ENCODE results near the gene PRDM15. TPM values are rescaled to one million over a fixed set of nuclear protein-coding genes. Genes with fewer than 3 reads are reported as not detected.

Gene PRDM15
- total RNA-seq, 1 experiment from 2014 or later: 8.0 TPM

- DNase-seq (ENCODE audit: low read depth): peak; percentile 16
These were observed 6.3 kb upstream of the PRDM15 start for GRCh38 chr21:41885341-41886024.

DNA sequence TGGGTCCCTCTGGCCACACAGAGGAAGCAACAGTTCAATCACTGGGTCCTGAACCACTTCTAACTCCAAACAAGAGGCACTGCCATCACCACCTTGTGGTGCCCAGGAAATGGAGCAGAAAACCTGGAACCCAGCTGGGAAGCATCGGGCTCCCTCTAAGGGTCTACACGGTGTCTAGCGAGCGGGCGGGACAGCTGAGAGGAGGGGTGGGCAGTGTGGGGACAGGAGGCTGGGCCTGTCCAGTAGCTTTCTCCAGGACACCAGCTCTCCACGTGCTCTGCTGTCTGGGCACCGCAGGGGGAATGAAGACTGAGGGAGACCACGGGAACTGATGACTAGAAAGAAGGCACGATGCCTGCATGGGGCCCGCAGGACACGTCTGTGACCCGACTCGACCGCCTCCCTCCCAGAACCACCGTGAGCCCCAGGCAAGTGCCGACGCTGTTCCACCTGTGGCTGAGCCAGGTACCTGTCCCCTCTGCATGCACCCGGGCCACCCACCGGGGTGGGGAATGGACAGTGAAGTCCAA is 5.4 kb upstream of the PRDM15 start:
- no peak for DNase-seq (ENCODE audit: low read depth)

DNA sequence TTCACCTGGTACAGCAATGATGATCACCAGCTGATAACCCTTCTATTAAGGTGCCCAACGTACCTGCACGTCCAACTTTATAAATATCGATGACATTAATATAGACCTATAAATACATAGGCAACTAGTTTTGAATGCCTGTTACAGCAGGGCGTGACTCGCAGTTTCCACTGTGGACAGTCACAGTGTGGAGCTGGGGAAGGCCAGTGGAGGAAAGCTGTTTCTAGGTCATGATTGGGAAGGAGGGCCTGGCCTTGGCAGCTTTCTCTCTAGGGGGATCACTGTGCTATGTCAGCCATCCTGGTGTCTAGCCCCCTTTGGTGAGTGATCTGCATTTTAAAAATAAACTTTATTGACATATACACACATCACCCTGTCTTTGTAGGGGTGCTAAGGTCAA is 4.4 kb upstream of the PRDM15 start:
- DNase-seq (ENCODE audit: low read depth): peak; percentile 20

- DNase-seq (ENCODE audit: low read depth): no peak
These were observed 1.9 kb upstream of the PRDM15 start for GRCh38 chr21:41881051-41881450.

DNA sequence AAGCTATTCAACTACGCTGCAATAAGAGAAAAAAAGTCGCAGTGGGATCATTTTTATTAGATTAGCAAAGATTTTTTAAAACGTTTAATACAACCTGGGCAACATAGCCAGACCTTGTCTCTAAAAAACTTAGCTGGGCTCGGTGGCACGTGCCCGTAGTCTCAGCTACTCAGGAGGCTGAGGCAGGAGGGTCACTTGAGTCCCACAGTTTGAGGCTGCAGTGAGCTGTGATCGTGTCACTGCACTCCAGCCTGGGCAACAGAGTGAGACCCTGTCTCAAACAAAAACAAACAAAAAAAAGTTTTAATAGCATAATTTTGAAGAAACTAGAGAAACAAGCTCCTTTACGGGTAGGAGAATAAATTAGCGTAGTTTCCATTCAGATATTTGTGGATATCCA is 1.0 kb upstream of the PRDM15 start:
- DNase-seq (ENCODE audit: low read depth): no peak

GRCh38 chr21:41878831-41879189 is 334 bp downstream of the PRDM15 start:
- peak; percentile 78 for DNase-seq (ENCODE audit: low read depth)

DNA sequence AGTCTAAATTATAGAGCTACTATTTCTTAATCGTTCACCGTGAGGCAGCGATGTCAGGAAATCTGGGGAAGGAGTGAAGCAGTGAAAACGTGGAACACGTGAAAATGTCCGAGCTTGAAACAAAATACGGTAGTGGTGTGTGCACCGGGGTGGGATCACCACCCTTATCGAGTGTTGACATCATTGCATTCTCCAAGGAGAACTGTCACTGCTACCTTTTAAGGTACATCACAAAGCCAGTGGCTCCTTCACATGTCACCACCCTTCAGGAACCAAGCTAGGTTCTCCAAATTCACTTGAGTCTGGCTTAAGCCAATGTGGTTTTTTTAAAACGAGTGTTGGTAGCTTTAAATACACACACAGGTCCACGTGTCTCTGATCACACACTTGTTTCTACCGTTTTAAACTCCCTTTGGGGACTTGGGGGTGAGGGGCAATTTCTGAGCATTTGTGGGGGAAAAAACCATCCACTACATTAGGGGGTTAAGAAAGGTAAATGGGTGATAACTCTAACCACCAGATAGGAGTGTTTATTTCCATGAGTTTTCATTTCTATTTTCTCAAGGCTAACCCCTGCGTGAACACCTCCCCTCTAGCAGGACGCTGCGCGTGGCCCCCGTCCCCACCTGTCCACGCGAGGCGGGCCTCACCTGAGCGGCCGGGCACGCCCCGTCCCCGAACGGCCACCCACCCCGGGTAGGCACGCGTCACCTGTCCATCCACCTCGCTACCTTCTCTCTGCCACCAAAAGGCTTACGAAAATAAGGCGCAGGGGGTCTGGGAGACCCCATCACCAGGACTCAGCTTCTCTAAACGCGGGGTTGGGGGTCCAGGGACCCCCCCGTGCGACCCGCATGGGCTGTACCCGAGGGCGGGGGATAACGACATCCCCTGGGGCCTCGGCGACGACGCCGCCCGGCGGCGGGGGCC is 978 bp downstream of the PRDM15 start:
- peak; percentile 37 for DNase-seq (ENCODE audit: low read depth)

GRCh38 chr21:41876928-41877652 is 2.1 kb downstream of the PRDM15 start:
- no peak for DNase-seq (ENCODE audit: low read depth)

DNA sequence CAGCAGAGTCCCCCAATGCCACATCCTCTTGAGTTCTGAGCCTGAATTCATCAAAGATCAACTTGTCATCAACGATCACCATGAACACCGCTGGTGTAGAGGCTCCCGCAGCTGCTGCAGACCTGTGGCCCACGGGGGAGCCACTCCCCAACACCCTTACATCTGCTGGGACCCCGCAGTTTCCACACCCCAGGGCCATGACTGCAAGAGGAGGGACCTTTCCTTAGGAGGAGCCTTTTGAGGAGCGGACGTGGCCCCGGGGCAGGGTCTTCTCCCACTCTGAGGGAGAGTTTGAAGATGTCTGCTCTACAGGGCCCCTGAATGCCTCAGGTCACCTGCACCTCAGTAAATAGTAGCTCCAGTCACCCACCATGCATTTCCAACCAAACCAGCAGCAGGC is 2.7 kb downstream of the PRDM15 start:
- DNase-seq (ENCODE audit: low read depth): no peak

DNA sequence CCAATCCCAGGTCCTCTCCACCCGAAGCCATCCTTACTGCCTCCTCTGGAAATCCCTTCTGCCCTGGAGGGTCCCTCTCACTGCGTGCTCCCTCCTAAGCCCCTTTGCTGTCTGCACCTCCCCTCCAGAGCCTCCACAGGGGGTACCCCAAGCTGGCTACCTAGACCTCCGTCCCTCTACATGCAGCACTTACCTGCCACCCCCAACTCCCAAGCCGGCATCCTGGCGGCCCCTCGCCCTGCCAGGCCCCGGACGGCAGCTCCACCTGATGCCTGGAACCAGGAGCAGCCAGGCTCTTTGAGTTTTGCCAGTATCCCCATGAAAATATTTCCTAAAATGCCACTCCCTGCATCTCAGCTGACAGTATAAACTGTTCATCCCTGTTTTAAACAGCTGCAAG is 4.1 kb downstream of the PRDM15 start:
- no peak for DNase-seq (ENCODE audit: low read depth)

- no peak for DNase-seq (ENCODE audit: low read depth)
These were observed 4.5 kb downstream of the PRDM15 start for GRCh38 chr21:41874611-41875010.

DNA sequence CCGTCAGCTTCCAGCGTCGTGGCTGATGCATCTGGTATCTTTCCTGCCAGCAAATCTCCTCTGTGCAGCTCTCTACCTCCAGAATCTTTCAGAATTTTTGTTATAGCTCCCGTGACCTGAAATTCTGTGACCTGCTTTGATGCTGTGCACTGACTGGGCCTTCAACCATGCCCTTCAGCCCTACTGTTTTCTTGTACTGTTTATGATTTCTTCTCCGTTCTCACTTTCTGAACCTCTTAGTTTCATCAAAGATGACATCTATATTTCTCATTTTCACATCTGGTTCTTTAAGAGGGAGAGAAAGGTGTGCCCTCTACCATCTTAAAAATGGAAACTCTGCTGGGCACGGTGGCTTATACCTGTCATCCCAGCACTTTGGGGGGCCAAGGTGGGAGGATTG is 5.7 kb downstream of the PRDM15 start:
- DNase-seq (ENCODE audit: low read depth): no peak

DNA sequence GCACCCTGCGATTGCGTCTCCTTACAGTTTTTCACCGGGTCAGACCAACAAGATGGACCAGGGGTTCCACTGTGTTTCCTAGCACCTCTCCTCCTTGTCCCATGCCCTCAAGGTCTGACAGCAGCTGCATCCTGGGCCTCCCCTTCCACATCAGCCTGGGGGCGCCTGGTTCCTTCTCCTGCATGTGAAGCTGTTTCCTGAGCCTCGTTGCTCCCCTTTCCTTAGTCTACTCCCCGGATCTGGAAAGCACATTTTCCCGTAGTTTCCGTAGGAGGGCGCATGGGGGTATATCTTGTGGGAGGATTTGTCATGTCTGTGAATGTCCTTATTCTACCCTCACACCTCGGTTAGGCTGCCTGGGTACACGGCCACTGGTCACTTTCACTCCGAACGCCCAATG is 6.1 kb downstream of the PRDM15 start:
- no peak for DNase-seq (ENCODE audit: low read depth)

DNA sequence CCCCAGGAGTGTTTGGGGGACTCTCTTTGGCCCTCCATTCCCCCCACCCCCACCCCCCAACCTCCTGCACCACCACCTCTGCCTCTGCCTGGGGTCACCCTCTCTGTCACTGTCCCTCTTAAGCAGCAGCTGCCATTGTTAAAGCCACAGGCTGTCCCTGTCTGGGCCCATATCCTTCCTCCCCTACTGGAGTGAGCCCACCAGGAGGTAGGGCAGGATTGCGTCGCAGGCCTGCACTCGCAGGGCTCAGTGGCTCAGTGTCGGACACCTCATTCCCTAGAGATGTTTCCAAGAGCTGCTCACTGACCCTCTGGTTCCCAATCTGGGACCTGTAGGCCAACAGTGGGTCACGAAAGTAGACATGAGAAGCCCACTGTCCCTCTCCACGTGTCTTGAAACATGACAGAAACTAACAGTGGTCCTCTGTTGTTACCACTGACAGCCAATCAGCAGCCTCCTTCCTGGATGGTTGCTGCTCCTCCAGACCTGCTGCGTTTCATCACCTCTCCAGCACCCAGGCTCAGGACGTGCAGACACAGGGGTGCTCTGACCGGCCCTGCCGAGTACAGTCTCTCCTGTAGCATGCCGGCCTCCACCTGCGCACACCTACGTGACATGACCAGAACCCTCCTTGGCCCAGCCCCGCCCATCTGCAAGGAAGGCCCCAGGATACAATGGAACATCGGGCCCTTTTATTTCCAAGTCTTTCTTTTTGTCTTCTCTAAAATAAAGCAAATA is 7.7 kb downstream of the PRDM15 start:
- no peak for DNase-seq (ENCODE audit: low read depth)

DNA sequence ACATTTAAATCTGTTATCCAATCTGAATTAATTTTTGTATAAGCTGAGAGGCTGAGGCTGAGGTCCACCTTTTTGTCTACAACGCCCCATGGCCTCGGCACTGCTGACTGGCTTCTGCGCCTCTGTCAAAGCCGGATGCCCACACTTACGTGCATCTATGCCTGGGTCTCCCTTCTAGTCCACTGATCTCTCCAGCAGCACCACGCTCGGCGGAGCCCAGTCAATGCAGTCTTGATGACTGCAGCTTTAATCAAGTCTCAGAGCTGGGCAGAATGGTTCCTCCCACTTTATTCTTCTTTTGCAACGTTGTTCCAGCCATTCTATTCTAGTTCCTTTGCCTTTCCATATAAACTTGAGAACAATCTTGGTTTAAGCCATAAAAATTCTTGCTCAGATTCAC is 9.4 kb downstream of the PRDM15 start:
- no peak for DNase-seq (ENCODE audit: low read depth)

DNA sequence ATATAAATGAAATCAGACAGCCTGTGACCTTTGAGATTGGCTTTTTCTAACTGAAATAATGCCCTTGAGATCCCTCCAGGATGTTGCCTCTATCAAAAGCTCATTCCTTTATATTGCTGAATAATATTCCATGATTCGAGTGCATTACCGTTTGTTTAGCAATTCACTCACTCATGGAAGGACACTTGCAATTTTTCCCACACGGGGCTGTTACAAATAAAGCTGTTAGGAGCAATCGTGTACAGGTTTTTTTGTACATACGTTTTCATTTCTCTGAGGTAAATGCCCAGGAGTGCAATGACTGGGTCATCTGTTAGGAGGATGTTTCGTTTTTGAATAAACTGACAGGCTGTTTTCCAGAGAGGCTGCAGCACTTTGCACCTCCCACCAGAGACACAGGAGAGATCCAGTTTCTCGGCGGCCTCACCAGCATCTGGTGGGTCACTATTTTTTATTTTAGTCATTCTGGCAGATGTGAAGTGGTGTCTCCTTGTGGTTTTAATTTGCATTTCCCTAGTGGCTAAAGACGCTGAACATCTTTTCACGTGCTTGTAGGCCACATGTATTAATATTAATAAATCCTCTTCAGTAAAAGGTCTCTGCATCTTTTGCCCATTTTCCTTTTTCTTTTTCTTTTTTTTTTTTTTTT is 11.0 kb downstream of the PRDM15 start:
- no peak for DNase-seq (ENCODE audit: low read depth)

GRCh38 chr21:41867313-41867712 is 11.8 kb downstream of the PRDM15 start:
- no peak for DNase-seq (ENCODE audit: low read depth)

GRCh38 chr21:41866274-41866809 is 12.8 kb downstream of the PRDM15 start:
- DNase-seq (ENCODE audit: low read depth): no peak

- DNase-seq (ENCODE audit: low read depth): no peak
These were observed 14.0 kb downstream of the PRDM15 start for GRCh38 chr21:41865002-41865777.

All from M059J (cell line).